Erythroblast (primary cell): Measurements from ENCODE around the gene DACH2.

Experiments used
- GATA1 ChIP-seq: IDR thresholded peaks from 2 replicates; pipeline ENCODE4 v1.6.1; 2011; ENCODE audit warnings: low read depth, mild to moderate bottlenecking, control low read depth, low read length, moderate library complexity
- POLR2A ChIP-seq: IDR thresholded peaks from 2 replicates; pipeline ENCODE4 v1.6.1; 2011; ENCODE audit warnings: mild to moderate bottlenecking, low read length

DNA sequence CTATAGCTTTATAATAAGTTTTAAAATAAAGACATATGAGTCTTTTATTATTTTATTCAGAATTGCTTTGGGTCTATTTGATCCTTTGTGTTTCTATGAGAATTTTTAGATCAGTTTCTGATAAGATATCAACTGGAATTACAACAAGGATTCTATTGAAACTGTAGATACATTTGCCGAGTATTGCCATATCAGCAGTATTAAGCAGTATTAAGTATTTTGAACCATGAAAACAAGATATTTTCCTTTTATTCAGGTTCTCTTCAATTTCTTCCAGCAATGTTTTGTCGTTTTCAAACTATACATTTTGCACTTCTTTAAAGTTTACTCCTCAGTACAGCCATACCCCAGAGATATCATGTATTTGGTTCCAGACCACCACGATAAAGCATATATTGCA is 598.8 kb downstream of the DACH2 start:
- TF ChIP-seq POLR2A (no peak), GATA1 (no peak)
